Esophagus squamous epithelium (tissue), 4 donors: ENCODE measurements around the gene B3GAT1.

Experiments used
- CTCF ChIP-seq, 6 experiments: fragments of 450-650 bp in 4 of 6; fragments of 200-600 bp in 2 of 6; sonication (generic) in 2 of 6; IDR thresholded peaks; one replicate each; pipeline ENCODE4 v1.5.1; 2016 to 2019; ENCODE audit warnings: antibody characterized with exemption in 6 of 6, mild to moderate bottlenecking in 4 of 6, moderate library complexity in 4 of 6
- POLR2A ChIP-seq, 4 donors: fragments of 450-650 bp; IDR thresholded peaks; one replicate each; pipeline ENCODE4 v1.6.1; 2017; ENCODE audit warnings: antibody characterized with exemption in 4 of 4, mild to moderate bottlenecking in 4 of 4, moderate library complexity in 3 of 4

- TF ChIP-seq POLR2A (IDR thresholded peaks at IDR 0.05) (no peak), CTCF (IDR thresholded peaks at IDR 0.05) (no peak)
These were observed 43.5 kb upstream of the B3GAT1 start for GRCh38 chr11:134455516-134455915.
